NCI-H2107 (cell line): ENCODE data around the gene CHST1.

Source experiments
- DNase-seq: peaks from one replicate; lab custom pipeline; 2025; lab: John Stamatoyannopoulos, UW

The CHST1 gene

GRCh38 chr11:45659818-45660160 is 5.6 kb downstream of the CHST1 start:
- no peak for DNase-seq

GRCh38 chr11:45659031-45659817 is 6.2 kb downstream of the CHST1 start:
- no peak for DNase-seq

GRCh38 chr11:45658292-45658991 is 7.0 kb downstream of the CHST1 start:
- DNase-seq = no peak

- DNase-seq = no peak
These were observed 7.7 kb downstream of the CHST1 start for GRCh38 chr11:45657496-45658260.

- no peak for DNase-seq
These were observed 9.6 kb downstream of the CHST1 start for GRCh38 chr11:45655831-45656230.

GRCh38 chr11:45655347-45655756 is 10.1 kb downstream of the CHST1 start:
- DNase-seq = peak; percentile 18

- DNase-seq = no peak
These were observed 10.5 kb downstream of the CHST1 start for GRCh38 chr11:45655012-45655283.

- DNase-seq = no peak
These were observed 11.0 kb downstream of the CHST1 start for GRCh38 chr11:45654231-45655011.

GRCh38 chr11:45653277-45653676 is 12.1 kb downstream of the CHST1 start:
- DNase-seq = no peak

- DNase-seq = no peak
These were observed 12.6 kb downstream of the CHST1 start for GRCh38 chr11:45652781-45653180.

- DNase-seq = no peak
These were observed 13.3 kb downstream of the CHST1 start for GRCh38 chr11:45651841-45652749.

- no peak for DNase-seq
These were observed 14.3 kb downstream of the CHST1 start for GRCh38 chr11:45651156-45651555.

GRCh38 chr11:45650166-45651095 is 15.0 kb downstream of the CHST1 start:
- DNase-seq = no peak

GRCh38 chr11:45649544-45650165 is 15.8 kb downstream of the CHST1 start:
- DNase-seq = no peak

GRCh38 chr11:45648931-45649330 is 16.5 kb downstream of the CHST1 start:
- DNase-seq = no peak

- DNase-seq = no peak
These were observed 17.6 kb downstream of the CHST1 start for GRCh38 chr11:45647786-45648185.

- DNase-seq = no peak
These were observed 18.1 kb downstream of the CHST1 start for GRCh38 chr11:45647329-45647728.

- DNase-seq = no peak
These were observed 19.0 kb downstream of the CHST1 start for GRCh38 chr11:45646275-45646927.
